ENCODE measurements around the gene SLC6A17. TPM values are rescaled to one million over a fixed set of nuclear protein-coding genes. Genes with fewer than 3 reads are reported as not detected.
A peak's percentile ranks its signal among the peaks of the same experiment; 100 is the strongest.

SLC6A17 gene
- total and polyA plus RNA-seq, 2 experiments from 2014 or later = 0.03 to 0.17 TPM

DNA sequence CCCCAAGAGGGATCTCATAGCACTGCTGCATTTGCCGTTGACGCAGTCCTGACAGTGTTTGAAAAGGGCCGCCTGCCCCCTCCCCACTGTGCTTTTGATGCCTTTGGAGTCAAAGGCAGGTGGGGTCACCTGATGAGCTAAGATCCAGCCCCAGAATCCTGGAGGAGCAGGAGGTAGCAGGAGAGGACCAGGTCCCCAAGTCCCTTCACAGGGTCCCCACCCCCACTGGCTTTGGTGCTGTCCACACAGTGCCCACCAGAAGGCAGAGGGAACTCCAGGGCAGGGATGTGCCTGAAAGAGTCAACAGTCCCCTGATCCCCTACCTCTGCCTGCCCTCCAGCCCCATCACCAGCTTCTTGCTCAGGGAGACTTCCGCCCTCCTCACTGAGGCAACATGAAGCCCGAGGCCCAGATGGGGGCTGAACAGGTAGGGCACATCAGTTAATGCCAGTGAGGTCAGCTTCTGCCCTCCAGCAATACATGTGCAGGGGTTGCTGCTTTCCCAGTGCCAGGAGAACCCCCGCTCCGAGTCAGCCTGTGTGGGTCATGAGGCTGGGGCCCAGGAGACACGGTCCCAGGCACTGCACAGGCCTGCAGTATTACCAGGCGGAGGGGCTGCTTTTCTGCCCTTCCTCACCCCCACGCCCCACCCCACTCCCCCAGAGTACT lies 51.0 kb downstream of the SLC6A17 start (continued):
- TF ChIP-seq EZH2 (IDR thresholded peaks at IDR 0.05; ENCODE audit: low read depth, unreplicated experiment) = no peak
- TF ChIP-seq, protein P1, sequence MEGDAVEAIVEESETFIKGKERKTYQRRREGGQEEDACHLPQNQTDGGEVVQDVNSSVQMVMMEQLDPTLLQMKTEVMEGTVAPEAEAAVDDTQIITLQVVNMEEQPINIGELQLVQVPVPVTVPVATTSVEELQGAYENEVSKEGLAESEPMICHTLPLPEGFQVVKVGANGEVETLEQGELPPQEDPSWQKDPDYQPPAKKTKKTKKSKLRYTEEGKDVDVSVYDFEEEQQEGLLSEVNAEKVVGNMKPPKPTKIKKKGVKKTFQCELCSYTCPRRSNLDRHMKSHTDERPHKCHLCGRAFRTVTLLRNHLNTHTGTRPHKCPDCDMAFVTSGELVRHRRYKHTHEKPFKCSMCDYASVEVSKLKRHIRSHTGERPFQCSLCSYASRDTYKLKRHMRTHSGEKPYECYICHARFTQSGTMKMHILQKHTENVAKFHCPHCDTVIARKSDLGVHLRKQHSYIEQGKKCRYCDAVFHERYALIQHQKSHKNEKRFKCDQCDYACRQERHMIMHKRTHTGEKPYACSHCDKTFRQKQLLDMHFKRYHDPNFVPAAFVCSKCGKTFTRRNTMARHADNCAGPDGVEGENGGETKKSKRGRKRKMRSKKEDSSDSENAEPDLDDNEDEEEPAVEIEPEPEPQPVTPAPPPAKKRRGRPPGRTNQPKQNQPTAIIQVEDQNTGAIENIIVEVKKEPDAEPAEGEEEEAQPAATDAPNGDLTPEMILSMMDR (conservative IDR thresholded peaks at IDR 0.05; ENCODE audit: low read depth in 2 of 2) = no peak
- TF ChIP-seq ZNF462 (CRISPR knock-in tag; IDR thresholded peaks at IDR 0.05) = no peak

- H3K36me3 Mint-ChIP-seq (ENCODE audit: low read depth) = no peaks in the 10 kb centered on the region
- H3K27ac Mint-ChIP-seq = no peak overlapping the region
- H3K4me2 ChIP-seq = no peak overlapping the region
- H3K36me3 ChIP-seq (ENCODE audit: insufficient read depth) = no peaks in the 10 kb centered on the region
- H2AFZ ChIP-seq = no peak overlapping the region
- peaks cover 16% of the 10 kb centered on the region for H3K27me3 Mint-ChIP-seq (ENCODE audit: insufficient read depth, low read depth, poor library complexity)
- H3K4me1 ChIP-seq (ENCODE audit: insufficient read depth) = no peaks in the 10 kb centered on the region
- H3K4me1 Mint-ChIP-seq = peaks cover 10% of the 10 kb centered on the region
- no peak overlapping the region for H3K4me3 Mint-ChIP-seq
- DNase-seq (ENCODE audit: low spot score) (peak; percentile 78), ATAC-seq (peak; percentile 44)
- no peaks in the 10 kb centered on the region; the same call in 1 of the 2 replicates for H4K20me1 ChIP-seq (replicated peaks; ENCODE audit: insufficient read depth)
- no peak overlapping the region for H3K27ac ChIP-seq (ENCODE audit: low read depth)
- H3F3A ChIP-seq (replicated peaks; ENCODE audit: low read depth) = no peaks in the 10 kb centered on the region; the same call in 1 of the 2 replicates
- no peaks in the 10 kb centered on the region for H3K9me3 Mint-ChIP-seq
- TF ChIP-seq JUNB (IDR thresholded peaks at IDR 0.05; ENCODE audit: unreplicated experiment) = no peak
- TF ChIP-seq, protein P1 (conservative IDR thresholded peaks at IDR 0.05; ENCODE audit: low read depth in 2 of 2) = peak; percentile 83 to 90
- H3K27me3 ChIP-seq (ENCODE audit: insufficient read depth) = peaks cover under 1% of the 10 kb centered on the region; the same call in 1 of the 2 replicates
- H3K79me2 ChIP-seq (replicated peaks; ENCODE audit: insufficient read depth) = no peaks in the 10 kb centered on the region
- H3K9me2 ChIP-seq (ENCODE audit: insufficient read depth) = no peaks in the 10 kb centered on the region
- no peak overlapping the region for H3K4me3 ChIP-seq
Observed at GRCh38 chr1:110203021-110203661, 52.8 kb downstream of the SLC6A17 start.

Measured in GM23338 (cell line).